ENCODE results near the gene B3GAT3.
"Not testable (repeated sequence)": the region's sequence is repeated elsewhere in the genome, so short reads cannot be mapped to it uniquely, and the experiment has no call there.

Gene B3GAT3

GRCh38 chr11:62645946-62646824 lies 24.4 kb upstream of the B3GAT3 start, which contains the start of gene GANAB:
Gene GANAB (minus strand): TSS chr11:62646613. CDS start chr11:62646599, 14 bp downstream.
- DNase-seq (ENCODE audit: low read depth), result peak; percentile 98

DNA sequence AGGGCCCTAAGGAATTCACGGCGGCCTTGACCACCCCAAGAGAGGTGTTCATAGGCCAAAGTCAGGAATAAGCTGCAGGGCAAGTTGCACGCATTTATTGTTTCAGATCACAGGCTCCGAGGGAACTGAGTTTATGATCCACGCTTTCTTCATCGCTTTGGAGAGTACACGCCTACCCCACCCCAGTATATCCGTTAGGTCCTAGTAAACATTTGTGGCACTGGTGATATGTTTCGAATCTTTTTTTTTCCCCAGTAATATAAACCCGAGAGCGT lies 23.8 kb upstream of the B3GAT3 start:
- DNase-seq (ENCODE audit: low read depth), result no peak

GRCh38 chr11:62644220-62644619 lies 22.4 kb upstream of the B3GAT3 start:
- no peak for DNase-seq (ENCODE audit: low read depth)

- DNase-seq (ENCODE audit: low read depth), result no peak
Observed at GRCh38 chr11:62632492-62632891, 10.7 kb upstream of the B3GAT3 start.

DNA sequence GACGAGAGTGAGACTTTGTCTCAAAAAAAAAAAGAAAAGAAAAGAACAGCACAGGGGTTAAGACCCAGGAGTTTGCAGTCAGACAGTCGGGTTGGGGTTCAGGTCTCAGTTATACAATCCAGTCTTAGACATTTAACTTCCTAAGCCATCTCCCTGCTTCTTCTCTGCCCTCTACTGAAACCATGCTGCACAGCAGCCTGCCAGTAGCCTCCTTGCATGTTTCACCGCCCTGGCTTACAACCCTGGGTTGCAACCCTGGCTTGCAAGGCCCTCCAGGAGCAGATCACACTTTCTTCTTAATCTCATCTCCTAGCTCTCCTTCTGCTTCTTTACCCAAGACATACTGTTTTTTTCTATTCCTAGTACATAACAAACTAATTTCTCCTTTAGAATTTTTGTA lies 5.9 kb upstream of the B3GAT3 start:
- DNase-seq (ENCODE audit: low read depth), result no peak

- DNase-seq (ENCODE audit: low read depth), result no peak
Observed at GRCh38 chr11:62622476-62623089, 797 bp upstream of the B3GAT3 start.

DNA sequence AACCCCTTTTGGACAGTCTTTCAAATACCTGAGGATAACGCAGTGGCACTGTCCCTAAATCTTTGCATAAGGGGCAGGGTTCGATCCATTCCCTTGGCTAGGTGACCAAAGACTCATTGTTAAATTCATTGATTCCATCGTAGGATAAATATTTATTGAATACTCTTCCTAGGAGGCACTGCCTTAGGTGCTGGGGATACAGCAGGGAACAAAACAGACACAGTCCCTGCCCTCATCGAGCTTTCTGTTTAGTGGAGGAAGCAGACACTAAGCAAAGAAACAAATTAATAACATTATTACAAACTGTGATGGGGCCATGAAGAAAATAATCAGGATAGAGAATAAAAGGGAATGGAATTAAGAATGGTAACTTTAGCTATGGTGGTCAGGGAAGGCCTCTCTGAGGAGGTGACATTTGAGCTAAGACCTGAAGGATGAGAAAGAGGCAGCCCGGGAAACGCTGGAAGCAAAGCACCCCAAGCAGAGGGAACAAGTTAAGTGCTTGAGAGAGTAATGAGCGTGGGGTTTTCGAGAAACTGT lies 689 bp downstream of the B3GAT3 start:
- no peak for DNase-seq (ENCODE audit: low read depth)

DNA sequence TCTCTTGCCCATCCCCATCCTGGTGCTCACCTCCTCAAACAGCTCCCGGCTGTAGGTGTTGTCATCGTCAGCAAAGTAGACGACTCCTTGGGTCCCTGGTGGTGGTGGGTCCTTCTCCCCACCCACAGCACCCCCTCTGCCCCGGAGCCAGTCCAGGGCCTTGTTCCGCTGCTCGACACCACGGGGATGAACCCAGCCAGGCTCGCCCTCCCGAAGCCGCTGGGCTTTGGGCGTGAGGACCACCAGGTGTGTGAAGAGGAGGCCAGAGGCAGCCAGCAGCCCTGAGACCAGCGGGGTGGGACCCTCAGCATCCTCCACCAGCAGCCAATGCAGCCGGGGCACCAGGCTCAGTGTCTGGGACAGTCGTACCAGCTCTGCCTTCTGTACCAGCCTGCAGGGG lies 4.8 kb downstream of the B3GAT3 start:
- DNase-seq (ENCODE audit: low read depth), result not testable (repeated sequence)

DNA sequence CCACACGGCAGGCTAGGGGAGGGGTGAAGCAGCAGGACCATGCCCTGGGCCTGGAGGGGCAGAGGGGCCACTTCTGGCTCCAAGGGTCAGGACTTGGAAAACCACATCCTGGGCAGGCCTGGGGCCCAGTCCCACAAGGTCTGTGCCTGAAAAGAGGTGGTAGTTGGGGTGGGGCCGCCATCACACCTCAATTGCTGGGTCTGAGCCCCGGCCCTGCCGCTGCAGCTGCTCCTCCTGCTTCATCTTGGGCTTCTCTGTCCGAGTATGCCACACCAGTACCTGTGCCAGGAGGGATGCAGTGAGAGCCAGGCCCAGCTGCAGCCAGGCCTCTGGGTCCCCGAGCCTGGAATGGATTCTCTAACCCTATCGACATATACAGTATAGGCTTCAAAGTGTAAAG lies 6.3 kb downstream of the B3GAT3 start:
- no peak for DNase-seq (ENCODE audit: low read depth)

DNA sequence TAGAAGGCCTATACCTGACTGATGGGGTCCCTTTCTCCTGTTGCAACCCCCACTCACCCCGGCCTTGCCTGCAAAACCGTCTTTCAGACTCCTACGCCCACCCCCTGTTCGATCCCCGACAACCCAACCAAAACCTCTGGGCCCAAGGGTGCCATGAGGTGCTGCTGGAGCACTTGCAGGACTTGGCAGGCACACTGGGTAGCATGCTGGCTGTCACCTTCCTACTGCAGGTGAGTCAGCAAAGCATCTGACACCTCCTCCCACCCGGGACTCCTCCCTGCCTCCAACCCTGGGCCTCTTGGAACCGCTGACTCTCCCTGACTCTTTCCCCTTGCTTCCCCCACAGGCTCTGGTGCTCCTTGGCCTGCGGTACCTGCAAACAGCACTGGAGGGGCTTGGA lies 7.5 kb downstream of the B3GAT3 start:
- DNase-seq (ENCODE audit: low read depth), result no peak

DNA sequence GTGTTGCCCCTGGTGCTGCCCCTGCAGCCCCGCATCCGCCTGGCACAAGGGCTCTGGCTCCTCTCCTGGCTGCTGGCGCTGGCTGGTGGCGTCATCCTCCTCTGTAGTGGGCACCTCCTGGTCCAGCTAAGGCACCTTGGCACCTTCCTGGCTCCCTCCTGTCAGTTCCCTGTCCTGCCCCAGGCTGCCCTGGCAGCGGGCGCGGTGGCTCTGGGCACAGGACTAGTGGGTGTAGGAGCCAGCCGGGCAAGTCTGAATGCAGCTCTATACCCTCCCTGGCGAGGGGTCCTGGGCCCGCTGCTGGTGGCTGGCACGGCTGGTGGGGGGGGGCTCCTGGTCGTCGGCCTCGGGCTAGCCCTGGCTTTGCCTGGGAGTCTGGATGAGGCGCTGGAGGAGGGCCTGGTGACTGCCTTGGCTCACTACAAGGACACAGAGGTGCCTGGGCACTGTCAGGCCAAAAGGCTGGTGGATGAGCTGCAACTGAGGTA lies 8.5 kb downstream of the B3GAT3 start:
- no peak for DNase-seq (ENCODE audit: low read depth)

DNA sequence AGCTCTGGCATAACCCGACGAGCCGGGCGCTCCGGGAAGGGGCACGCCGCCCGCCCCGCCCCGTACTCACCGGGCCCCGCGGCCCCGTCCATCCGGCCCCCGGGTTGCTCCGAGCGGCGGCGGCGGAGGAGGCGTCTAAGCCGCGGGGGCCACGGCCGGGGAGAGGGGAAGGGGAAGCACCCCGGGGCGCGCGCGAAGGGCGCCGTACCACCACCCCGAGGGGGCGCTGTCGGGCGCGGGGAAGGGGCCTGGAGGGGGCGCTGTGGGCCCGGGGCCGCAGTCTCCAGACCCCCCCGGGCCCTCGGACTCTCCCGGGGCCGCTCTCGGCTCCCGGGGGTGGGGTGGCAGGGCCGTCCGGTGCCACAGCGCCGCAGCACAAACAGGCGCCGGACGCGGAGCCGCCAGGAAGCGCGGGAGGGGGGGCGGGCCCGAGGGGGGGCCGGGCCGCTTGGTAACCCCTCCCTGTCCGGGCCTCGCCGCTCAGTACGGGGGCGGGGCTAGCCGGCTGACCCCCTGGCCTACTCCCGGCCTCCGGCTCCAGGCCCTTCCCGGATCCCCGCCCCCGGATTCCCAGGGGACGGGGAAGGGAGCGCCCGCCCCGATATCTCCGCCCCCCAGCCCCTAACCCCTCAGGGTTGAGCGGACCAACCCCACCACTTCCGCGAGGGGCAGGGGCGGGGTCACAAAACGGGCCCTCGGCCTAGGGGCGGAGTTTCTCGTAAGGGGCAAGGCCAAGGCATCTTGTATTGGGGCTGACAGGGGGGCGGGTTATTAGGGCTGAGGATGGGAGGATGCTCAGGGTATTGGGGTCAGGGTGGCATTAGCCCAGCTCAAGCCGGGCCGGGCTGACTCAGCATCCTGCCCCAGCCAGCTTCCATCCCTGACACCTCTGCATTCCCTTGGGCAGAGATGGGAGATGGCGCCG lies 9.2 kb downstream of the B3GAT3 start, which contains the start of the genes EML3 and ROM1:
Gene EML3, minus strand, starts transcription at position 410 of the 925 bp plus-strand sequence. Its CDS starts 318 bp downstream, at position 92.
Gene ROM1, plus strand, starts transcription at position 892 of the 925 bp plus-strand sequence. Its CDS starts 25 bp downstream, at position 917.
- DNase-seq (ENCODE audit: low read depth), result peak; percentile 62

DNA sequence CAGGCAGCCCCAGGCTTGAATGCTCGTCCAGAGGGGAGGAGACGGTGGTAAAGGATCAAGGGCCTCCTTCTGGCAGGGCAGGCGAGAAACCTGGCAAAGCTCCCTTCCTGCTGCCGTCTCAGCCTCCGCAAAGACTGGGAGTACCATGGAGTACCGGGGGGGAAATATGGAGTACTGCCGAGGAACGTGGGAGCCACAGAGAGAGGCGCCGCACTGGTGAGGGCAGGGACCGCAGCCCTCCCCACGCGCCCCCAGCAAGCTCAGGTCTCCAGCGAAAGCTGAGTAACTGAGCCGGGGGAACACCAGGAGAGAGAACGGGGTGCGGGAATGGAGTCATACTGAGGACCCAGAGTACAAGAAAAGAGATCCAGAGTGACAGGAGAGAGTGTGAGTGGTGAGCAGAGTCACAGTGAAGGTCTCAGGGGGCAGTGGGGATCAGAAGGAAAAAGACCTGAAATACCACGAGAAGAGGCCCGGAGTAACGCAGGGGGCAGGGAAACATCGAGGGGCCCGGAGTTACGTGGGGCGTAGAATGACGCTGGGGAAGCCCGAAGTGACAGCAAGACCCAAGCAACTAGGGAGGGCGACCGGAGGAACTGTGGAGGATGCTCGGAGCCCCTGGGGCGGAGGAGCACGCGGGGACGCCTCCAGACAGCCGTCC lies 10.0 kb downstream of the B3GAT3 start:
- no peak for DNase-seq (ENCODE audit: low read depth)

DNA sequence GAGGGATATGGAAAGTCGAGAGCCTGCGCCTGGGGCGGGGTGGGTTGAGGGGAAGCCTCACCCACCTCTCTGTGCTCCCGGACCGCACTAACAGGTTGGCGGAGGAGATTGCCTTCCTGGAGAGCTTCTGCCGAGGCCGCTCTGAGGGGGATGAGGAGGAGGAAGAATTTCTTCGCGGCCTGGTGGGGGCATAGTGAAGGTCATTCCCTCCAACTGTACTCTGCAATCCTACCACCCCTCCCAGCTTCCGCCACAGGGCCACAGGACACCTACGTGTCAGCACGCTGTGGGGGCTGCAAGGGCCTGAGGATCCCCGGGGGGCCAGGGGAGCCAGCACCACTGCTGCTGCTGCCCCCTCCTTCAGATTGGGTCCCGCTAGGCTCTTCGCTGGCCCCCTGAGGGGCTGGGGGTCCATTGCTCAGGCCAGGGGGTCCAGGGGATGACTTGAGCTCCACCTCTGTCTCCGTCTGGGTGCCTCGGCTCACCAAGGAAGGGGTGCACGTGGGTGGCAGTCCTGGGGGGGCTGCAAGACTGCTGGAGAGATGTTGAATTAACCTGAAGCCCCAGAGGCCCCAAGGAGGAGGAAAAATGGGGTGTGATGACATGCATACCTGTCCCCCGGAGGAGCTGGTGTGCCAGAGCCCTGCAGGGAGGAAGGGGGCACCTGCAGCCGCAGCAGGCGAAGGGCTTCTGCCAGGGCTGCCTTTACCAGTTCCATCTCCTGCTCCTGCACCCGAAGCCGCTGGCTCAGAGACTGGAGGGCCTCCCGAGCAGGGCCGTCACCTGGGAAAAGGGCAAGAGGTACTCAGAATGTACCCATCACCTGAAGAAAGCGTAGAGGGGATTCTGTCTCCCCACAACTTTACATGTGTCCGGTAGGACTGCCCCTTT lies 10.7 kb downstream of the B3GAT3 start:
- DNase-seq (ENCODE audit: low read depth), result no peak

DNA sequence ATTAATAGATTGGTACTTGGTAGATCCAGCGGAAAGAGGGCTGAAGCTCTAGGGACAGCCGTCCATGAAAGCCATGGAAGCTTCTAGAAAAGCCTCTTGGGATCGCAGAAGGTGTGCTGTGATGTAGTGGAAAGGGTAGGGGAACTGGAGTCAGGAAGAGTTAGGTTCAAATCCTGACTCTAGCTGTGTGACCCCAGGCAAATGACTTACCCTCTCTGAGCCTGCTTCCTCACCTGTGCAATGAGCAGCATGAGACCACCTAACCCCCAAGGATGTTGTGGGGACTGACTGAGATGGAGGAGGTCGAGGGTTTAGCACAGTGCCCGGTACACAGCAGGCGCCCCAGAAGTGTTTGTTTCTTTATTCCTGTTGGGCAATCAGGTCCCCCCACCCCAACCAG lies 11.4 kb downstream of the B3GAT3 start:
- DNase-seq (ENCODE audit: low read depth), result no peak

DNA sequence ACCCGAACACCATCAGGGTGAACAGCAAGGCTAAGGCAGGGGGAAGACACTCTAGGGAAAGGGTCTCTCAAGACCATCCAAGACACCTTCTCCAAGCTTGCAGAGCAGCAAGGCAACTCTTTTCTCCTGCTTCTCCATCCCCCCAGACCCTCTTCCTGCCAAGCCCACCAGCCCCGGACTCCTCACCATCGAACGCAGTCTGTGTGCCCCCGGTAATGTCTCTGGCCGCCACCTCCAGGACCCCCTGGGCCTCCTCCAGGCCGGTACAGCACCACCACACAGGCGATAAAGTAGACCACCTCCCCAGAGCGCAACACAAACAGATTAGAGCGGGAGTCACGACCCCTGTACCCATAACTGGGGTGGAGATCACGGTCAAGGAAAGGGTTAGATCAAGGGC lies 13.0 kb downstream of the B3GAT3 start:
- DNase-seq (ENCODE audit: low read depth), result no peak

DNA sequence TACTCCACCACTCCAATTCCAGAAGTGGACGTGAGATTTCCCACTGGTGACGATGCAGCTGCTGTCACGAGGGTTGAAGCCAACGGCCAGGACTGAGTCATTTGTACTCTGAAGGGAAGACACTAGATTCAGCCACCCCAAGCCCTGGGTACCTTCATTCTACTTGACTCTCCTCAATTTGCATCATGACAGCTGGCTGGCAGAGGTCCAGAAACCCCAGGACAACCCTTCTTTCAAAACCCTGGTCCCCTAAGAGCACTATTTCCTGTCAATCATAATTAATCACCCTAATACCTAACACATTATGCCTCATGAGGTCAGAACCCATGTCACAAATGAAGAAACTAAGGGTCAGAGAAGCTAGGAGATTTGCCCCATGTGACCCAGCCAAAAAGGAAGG lies 14.1 kb downstream of the B3GAT3 start:
- no peak for DNase-seq (ENCODE audit: low read depth)

- DNase-seq (ENCODE audit: low read depth), result no peak
Observed at GRCh38 chr11:62605902-62606301, 15.9 kb downstream of the B3GAT3 start.

DNA sequence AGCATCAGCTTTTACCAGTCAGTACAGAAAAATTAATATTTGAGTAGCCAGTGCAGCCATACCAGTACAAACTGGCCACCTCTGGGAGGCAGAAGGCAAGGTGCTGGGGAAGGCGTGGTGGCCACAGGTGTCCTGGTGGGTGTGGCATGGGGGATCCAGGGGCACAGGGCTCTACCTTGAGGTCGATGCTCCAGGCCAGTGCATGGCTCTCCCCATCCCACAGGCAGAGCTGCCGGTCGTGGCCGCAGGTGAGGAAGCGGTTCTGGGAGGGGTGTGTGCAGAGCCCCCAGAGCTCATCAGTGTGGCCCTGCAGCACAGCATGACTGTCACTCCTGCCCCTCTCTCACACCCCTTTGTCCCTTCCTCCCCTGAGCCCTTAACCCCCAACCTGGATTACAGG lies 16.3 kb downstream of the B3GAT3 start:
- no peak for DNase-seq (ENCODE audit: low read depth)

GRCh38 chr11:62604460-62605120 lies 17.2 kb downstream of the B3GAT3 start:
- DNase-seq (ENCODE audit: low read depth), result no peak

Data from GM04504 (cell line).